ENCODE data around the gene MYO7A.

Gene MYO7A

DNA sequence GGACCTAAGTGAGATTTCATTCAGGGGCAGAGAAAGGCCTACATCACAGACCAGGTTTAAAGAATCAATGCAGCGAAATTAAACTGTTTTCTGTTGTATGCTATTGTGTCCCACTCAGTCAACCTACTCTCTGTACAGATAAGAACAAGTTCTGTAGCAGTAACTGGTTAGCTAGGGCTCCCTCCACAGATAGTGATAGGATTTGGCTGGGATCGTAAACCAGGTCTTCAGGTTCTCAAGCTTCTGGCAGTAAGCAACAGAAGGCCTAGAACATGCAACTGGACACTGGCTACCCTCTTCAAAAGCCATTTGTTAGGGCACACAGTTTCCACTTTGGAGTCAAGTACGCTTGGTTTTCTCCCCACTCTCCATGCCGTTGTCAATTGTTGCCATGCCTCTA, 104.2 kb downstream of the MYO7A start:
- WGBS, result 89% methylated on average over 3 of the region's 4 CpGs
- no peak overlapping the region for H2AK5ac ChIP-seq (ENCODE audit: low read length, severe bottlenecking)
- H3K9me3 ChIP-seq (ENCODE audit: control insufficient read depth, low read length), result no peaks in the 10 kb centered on the region
- no peak for DNase-seq
- no peak overlapping the region for H3K4ac ChIP-seq (ENCODE audit: low read depth in 1 of 2, low read length in 2 of 2)
- H3K4me3 ChIP-seq (ENCODE audit: insufficient read depth in 1 of 2, low read depth in 1 of 2, low read length in 2 of 2), result no peak overlapping the region
- H3K36me3 ChIP-seq (ENCODE audit: control insufficient read depth in 1 of 2, insufficient read depth in 2 of 2, low read depth in 1 of 2, low read length in 2 of 2), result no peaks in the 10 kb centered on the region
- no peak overlapping the region for H3K18ac ChIP-seq (ENCODE audit: low read depth in 1 of 2, low read length in 2 of 2)
- H3K27me3 ChIP-seq (ENCODE audit: control insufficient read depth in 1 of 2, insufficient read depth in 1 of 2, low read length in 2 of 2), result no peaks in the 10 kb centered on the region
- no peak overlapping the region for H2AFZ ChIP-seq (ENCODE audit: low read depth, low read length)
- H4K91ac ChIP-seq (ENCODE audit: low read length), result no peak overlapping the region
- H4K8ac ChIP-seq (ENCODE audit: low read length), result no peak overlapping the region
- H2BK5ac ChIP-seq (ENCODE audit: low read depth, low read length, poor library complexity, severe bottlenecking), result no peak overlapping the region
- no peak overlapping the region for H2BK12ac ChIP-seq (ENCODE audit: low read length in 2 of 2)
- no peak overlapping the region for H2BK15ac ChIP-seq (ENCODE audit: low read depth, poor library complexity, severe bottlenecking)
- H3K23ac ChIP-seq (ENCODE audit: low read length in 2 of 2), result no peak overlapping the region
- H3K9ac ChIP-seq (ENCODE audit: low read length), result no peak overlapping the region
- H3K4me2 ChIP-seq (ENCODE audit: low read length, poor library complexity, severe bottlenecking), result no peak overlapping the region
- H3K14ac ChIP-seq (ENCODE audit: low read length in 2 of 2), result no peak overlapping the region
- no peaks in the 10 kb centered on the region for H3K4me1 ChIP-seq (ENCODE audit: control insufficient read depth, insufficient read depth, low read depth, low read length)
- H3K79me1 ChIP-seq (replicated peaks; ENCODE audit: low read length, poor library complexity, severe bottlenecking), result no peaks in the 10 kb centered on the region
- no peak overlapping the region for H3K27ac ChIP-seq (ENCODE audit: low read length, poor library complexity, severe bottlenecking)
- no peak overlapping the region for H2BK120ac ChIP-seq (ENCODE audit: low read depth, low read length)

DNA sequence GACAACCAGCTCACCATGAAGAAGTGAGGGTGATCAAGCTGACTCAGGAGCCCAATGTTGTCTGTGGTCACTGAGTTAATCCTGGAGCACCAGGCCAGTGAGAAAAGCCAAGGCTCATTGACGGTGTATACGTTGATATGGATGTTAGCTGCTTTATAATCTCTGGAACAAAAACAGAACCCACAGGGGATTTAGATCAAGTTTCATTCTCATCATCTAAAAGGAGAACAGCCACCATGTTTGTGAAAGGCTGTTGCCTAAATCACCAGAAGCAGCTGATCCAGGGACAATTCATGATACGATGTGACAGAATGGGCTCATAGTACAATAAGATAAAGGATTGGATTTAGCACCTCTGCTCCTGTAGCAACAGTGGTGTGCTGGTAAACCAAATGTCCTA, 105.0 kb downstream of the MYO7A start:
- no peak overlapping the region for H3K18ac ChIP-seq (ENCODE audit: low read depth in 1 of 2, low read length in 2 of 2)
- H4K8ac ChIP-seq (ENCODE audit: low read length), result no peak overlapping the region
- no peak overlapping the region for H3K14ac ChIP-seq (ENCODE audit: low read length in 2 of 2)
- H2BK12ac ChIP-seq (ENCODE audit: low read length in 2 of 2), result no peak overlapping the region
- H3K23ac ChIP-seq (ENCODE audit: low read length in 2 of 2), result no peak overlapping the region
- H3K27me3 ChIP-seq (ENCODE audit: control insufficient read depth in 1 of 2, insufficient read depth in 1 of 2, low read length in 2 of 2), result no peaks in the 10 kb centered on the region
- no peak overlapping the region for H2BK120ac ChIP-seq (ENCODE audit: low read depth, low read length)
- no peak for DNase-seq
- H3K4me3 ChIP-seq (ENCODE audit: insufficient read depth in 1 of 2, low read depth in 1 of 2, low read length in 2 of 2), result no peak overlapping the region
- no peak overlapping the region for H3K4ac ChIP-seq (ENCODE audit: low read depth in 1 of 2, low read length in 2 of 2)
- no peak overlapping the region for H2AK5ac ChIP-seq (ENCODE audit: low read length, severe bottlenecking)
- WGBS, result 96% methylated on average over 3 of the region's 3 CpGs
- H3K9me3 ChIP-seq (ENCODE audit: control insufficient read depth, low read length), result no peaks in the 10 kb centered on the region
- H3K4me1 ChIP-seq (ENCODE audit: control insufficient read depth, insufficient read depth, low read depth, low read length), result no peaks in the 10 kb centered on the region
- H2AFZ ChIP-seq (ENCODE audit: low read depth, low read length), result no peak overlapping the region
- no peak overlapping the region for H2BK5ac ChIP-seq (ENCODE audit: low read depth, low read length, poor library complexity, severe bottlenecking)
- H2BK15ac ChIP-seq (ENCODE audit: low read depth, poor library complexity, severe bottlenecking), result no peak overlapping the region
- H3K9ac ChIP-seq (ENCODE audit: low read length), result no peak overlapping the region
- no peak overlapping the region for H3K4me2 ChIP-seq (ENCODE audit: low read length, poor library complexity, severe bottlenecking)
- no peaks in the 10 kb centered on the region for H3K79me1 ChIP-seq (replicated peaks; ENCODE audit: low read length, poor library complexity, severe bottlenecking)
- H3K27ac ChIP-seq (ENCODE audit: low read length, poor library complexity, severe bottlenecking), result no peak overlapping the region
- no peaks in the 10 kb centered on the region for H3K36me3 ChIP-seq (ENCODE audit: control insufficient read depth in 1 of 2, insufficient read depth in 2 of 2, low read depth in 1 of 2, low read length in 2 of 2)
- no peak overlapping the region for H4K91ac ChIP-seq (ENCODE audit: low read length)

DNA sequence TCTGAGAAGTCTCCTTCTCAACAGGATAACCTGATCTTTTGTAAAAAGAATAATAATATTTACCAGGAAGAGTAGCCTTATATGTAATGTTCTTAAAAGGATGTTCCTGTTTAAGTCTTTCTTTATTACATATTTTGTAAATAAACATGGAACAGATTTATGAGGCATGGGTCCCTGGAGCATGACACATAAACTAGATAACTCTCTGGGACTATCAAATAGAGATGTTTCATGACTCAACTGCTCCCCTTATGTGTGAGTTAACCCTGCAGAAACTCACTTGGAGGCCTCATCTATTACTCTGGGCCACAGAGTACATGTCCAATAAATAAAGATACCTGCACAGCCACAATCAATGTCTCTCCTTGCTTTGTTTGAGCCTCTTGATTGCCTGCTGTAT, 108.9 kb downstream of the MYO7A start:
- DNase-seq, result peak; percentile 16
- Histone ChIP-seq H2AK5ac (ENCODE audit: low read length, severe bottlenecking) (no peak overlapping the region), H3K27me3 (ENCODE audit: control insufficient read depth in 1 of 2, insufficient read depth in 1 of 2, low read length in 2 of 2) (no peaks in the 10 kb centered on the region), H3K4me2 (ENCODE audit: low read length, poor library complexity, severe bottlenecking) (no peak overlapping the region), H3K4ac (ENCODE audit: low read depth in 1 of 2, low read length in 2 of 2) (no peak overlapping the region), H2BK120ac (ENCODE audit: low read depth, low read length) (no peak overlapping the region), H2AFZ (ENCODE audit: low read depth, low read length) (no peak overlapping the region), H3K18ac (ENCODE audit: low read depth in 1 of 2, low read length in 2 of 2) (no peak overlapping the region), H3K79me1 (replicated peaks; ENCODE audit: low read length, poor library complexity, severe bottlenecking) (no peaks in the 10 kb centered on the region), H3K4me3 (ENCODE audit: insufficient read depth in 1 of 2, low read depth in 1 of 2, low read length in 2 of 2) (no peak overlapping the region), H2BK12ac (ENCODE audit: low read length in 2 of 2) (no peak overlapping the region), H3K9ac (ENCODE audit: low read length) (no peak overlapping the region), H3K4me1 (ENCODE audit: control insufficient read depth, insufficient read depth, low read depth, low read length) (no peaks in the 10 kb centered on the region), H3K27ac (ENCODE audit: low read length, poor library complexity, severe bottlenecking) (no peak overlapping the region), H2BK5ac (ENCODE audit: low read depth, low read length, poor library complexity, severe bottlenecking) (no peak overlapping the region), H3K23ac (ENCODE audit: low read length in 2 of 2) (no peak overlapping the region), H2BK15ac (ENCODE audit: low read depth, poor library complexity, severe bottlenecking) (no peak overlapping the region), H3K9me3 (ENCODE audit: control insufficient read depth, low read length) (no peaks in the 10 kb centered on the region), H3K14ac (ENCODE audit: low read length in 2 of 2) (no peak overlapping the region), H4K8ac (ENCODE audit: low read length) (no peak overlapping the region), H4K91ac (ENCODE audit: low read length) (no peak overlapping the region), H3K36me3 (ENCODE audit: control insufficient read depth in 1 of 2, insufficient read depth in 2 of 2, low read depth in 1 of 2, low read length in 2 of 2) (no peaks in the 10 kb centered on the region)

DNA sequence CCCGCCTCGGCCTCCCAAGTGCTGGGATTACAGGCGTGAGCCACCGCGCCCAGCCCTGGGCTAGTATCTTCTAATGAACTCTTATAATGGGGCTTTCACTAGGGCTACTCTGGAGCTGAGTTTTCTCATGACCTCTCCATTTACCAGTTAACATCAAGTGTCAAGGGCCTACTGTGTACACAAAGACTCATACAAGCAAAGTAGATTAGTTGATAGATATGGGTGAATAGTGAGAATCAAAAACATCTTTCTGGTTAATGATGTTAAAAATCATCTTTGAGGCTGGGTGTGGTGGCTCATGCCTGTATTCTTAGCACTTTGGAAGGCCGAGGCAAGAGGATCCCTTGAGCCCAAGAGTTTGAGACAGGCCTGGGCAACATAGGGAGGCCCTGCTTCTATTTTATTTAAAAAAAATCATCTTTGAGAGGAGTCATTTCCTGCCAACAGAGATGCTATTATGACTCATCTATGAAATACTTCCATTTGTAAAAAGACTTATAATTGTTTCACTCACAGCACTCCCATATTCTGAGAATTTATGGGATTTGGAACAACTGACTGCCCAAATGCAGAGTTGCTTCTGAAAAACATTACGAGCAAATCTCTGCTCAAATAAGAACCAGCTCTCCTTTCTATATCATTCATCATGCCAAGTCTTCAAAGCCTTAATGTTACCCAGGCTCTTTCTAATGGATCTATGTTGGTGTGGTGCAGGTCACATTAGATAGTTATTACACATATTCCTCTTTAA, 116.4 kb downstream of the MYO7A start:
- Histone ChIP-seq H3K27ac (ENCODE audit: low read length, poor library complexity, severe bottlenecking) (peak overlapping the region; percentile 39), H3K4me1 (ENCODE audit: control insufficient read depth, insufficient read depth, low read depth, low read length) (no peaks in the 10 kb centered on the region), H3K79me1 (replicated peaks; ENCODE audit: low read length, poor library complexity, severe bottlenecking) (no peaks in the 10 kb centered on the region), H2AFZ (ENCODE audit: low read depth, low read length) (no peak overlapping the region), H3K4me2 (ENCODE audit: low read length, poor library complexity, severe bottlenecking) (no peak overlapping the region), H3K14ac (ENCODE audit: low read length in 2 of 2) (no peak overlapping the region), H3K18ac (ENCODE audit: low read depth in 1 of 2, low read length in 2 of 2) (no peak overlapping the region), H3K23ac (ENCODE audit: low read length in 2 of 2) (no peak overlapping the region), H2BK12ac (ENCODE audit: low read length in 2 of 2) (no peak overlapping the region), H4K91ac (ENCODE audit: low read length) (no peak overlapping the region), H3K4me3 (ENCODE audit: insufficient read depth in 1 of 2, low read depth in 1 of 2, low read length in 2 of 2) (peak overlapping the region in 1 of 2 experiments; percentile 22), H3K36me3 (ENCODE audit: control insufficient read depth in 1 of 2, insufficient read depth in 2 of 2, low read depth in 1 of 2, low read length in 2 of 2) (no peaks in the 10 kb centered on the region), H2BK15ac (ENCODE audit: low read depth, poor library complexity, severe bottlenecking) (no peak overlapping the region), H4K8ac (ENCODE audit: low read length) (no peak overlapping the region), H2BK5ac (ENCODE audit: low read depth, low read length, poor library complexity, severe bottlenecking) (no peak overlapping the region), H2AK5ac (ENCODE audit: low read length, severe bottlenecking) (no peak overlapping the region), H3K9ac (ENCODE audit: low read length) (peak overlapping the region; percentile 70), H3K27me3 (ENCODE audit: control insufficient read depth in 1 of 2, insufficient read depth in 1 of 2, low read length in 2 of 2) (no peaks in the 10 kb centered on the region), H3K9me3 (ENCODE audit: control insufficient read depth, low read length) (no peaks in the 10 kb centered on the region), H2BK120ac (ENCODE audit: low read depth, low read length) (no peak overlapping the region), H3K4ac (ENCODE audit: low read depth in 1 of 2, low read length in 2 of 2) (no peak overlapping the region)
- WGBS, result 58% methylated on average over 4 of the region's 7 CpGs
- DNase-seq, result peak; percentile 78

Data from mesenchymal stem cell (in vitro differentiated cells and primary cell).